GM23338 (cell line): Measurements from ENCODE around the gene PHYH. TPM values are rescaled to one million over a fixed set of nuclear protein-coding genes. Genes with fewer than 3 reads are reported as not detected.

Experiments used
- ATAC-seq: fragments of 200-7000 bp; cut with Tn5 transposase; 3 replicates; pipeline ENCODE4 v1.9.1; 2020
- DNase-seq: peaks from one replicate; pipeline ENCODE4 v3.0.0-alpha.2; 2015; ENCODE audit warnings: low spot score
- H2AFZ ChIP-seq: fragments of 200-600 bp; sonication (generic); 2 replicates; pipeline ENCODE4 v1.8.0; 2016; ENCODE audit warnings: antibody characterized with exemption, mild to moderate bottlenecking, moderate library complexity
- H3F3A ChIP-seq: fragments of 200-600 bp; sonication (generic); replicated peaks from 2 replicates; pipeline ENCODE4 v1.8.0; 2017; ENCODE audit warnings: antibody characterized with exemption, mixed run types, low read depth
- H3K27ac ChIP-seq: fragments of 200-600 bp; sonication (generic); 2 replicates; pipeline ENCODE4 v1.6.1; 2016; ENCODE audit warnings: low read depth
- H3K27me3 ChIP-seq: fragments of 200-600 bp; sonication (generic); 2 replicates; pipeline ENCODE4 v1.8.0; 2016; ENCODE audit warnings: mild to moderate bottlenecking, mixed run types, moderate library complexity; ENCODE audit not compliant: insufficient read depth
- H3K36me3 ChIP-seq: fragments of 200-600 bp; sonication (generic); 2 replicates; pipeline ENCODE4 v1.8.0; 2016; ENCODE audit warnings: mild to moderate bottlenecking; ENCODE audit not compliant: insufficient read depth
- H3K4me1 ChIP-seq: fragments of 200-600 bp; sonication (generic); 2 replicates; pipeline ENCODE4 v1.8.0; 2016; ENCODE audit warnings: mild to moderate bottlenecking, moderate library complexity; ENCODE audit not compliant: insufficient read depth
- H3K4me2 ChIP-seq: fragments of 200-600 bp; sonication (generic); 2 replicates; pipeline ENCODE4 v1.7.1; 2017; ENCODE audit warnings: mixed run types
- H3K4me3 ChIP-seq: fragments of 200-600 bp; sonication (generic); 2 replicates; pipeline ENCODE4 v1.6.1; 2016; ENCODE audit warnings: mixed run types
- H3K79me2 ChIP-seq: fragments of 200-600 bp; sonication (generic); replicated peaks from 2 replicates; pipeline ENCODE4 v1.8.0; 2017; ENCODE audit warnings: mild to moderate bottlenecking; ENCODE audit not compliant: insufficient read depth
- H3K9me2 ChIP-seq: fragments of 200-600 bp; sonication (generic); 2 replicates; pipeline ENCODE4 v1.8.0; 2017; ENCODE audit not compliant: insufficient read depth
- H4K20me1 ChIP-seq: fragments of 200-600 bp; sonication (generic); replicated peaks from 2 replicates; pipeline ENCODE4 v1.8.0; 2017; ENCODE audit warnings: mild to moderate bottlenecking; ENCODE audit not compliant: insufficient read depth
- H3K27ac Mint-ChIP-seq: 2 replicates; pipeline ENCODE4 v1.8.0; 2020; ENCODE audit warnings: inconsistent platforms, mild to moderate bottlenecking, moderate library complexity, mixed read lengths
- H3K27me3 Mint-ChIP-seq: 3 replicates; pipeline ENCODE4 v1.8.0; 2022; ENCODE audit warnings: low read depth, mild to moderate bottlenecking, moderate library complexity, mixed read lengths, inconsistent platforms; ENCODE audit not compliant: insufficient read depth, poor library complexity
- H3K36me3 Mint-ChIP-seq: 3 replicates; pipeline ENCODE4 v1.8.0; 2021; ENCODE audit warnings: low read depth, mild to moderate bottlenecking, inconsistent platforms, moderate library complexity, mixed read lengths
- H3K4me1 Mint-ChIP-seq: 3 replicates; pipeline ENCODE4 v1.8.0; 2020; ENCODE audit warnings: mild to moderate bottlenecking, inconsistent platforms, mixed read lengths
- H3K4me3 Mint-ChIP-seq: 3 replicates; pipeline ENCODE4 v1.8.0; 2021; ENCODE audit warnings: moderate library complexity, mild to moderate bottlenecking, inconsistent platforms, mixed read lengths
- H3K9me3 Mint-ChIP-seq: 3 replicates; pipeline ENCODE4 v1.8.0; 2020; ENCODE audit warnings: moderate library complexity, mild to moderate bottlenecking, inconsistent platforms, mixed read lengths
- CREB1 ChIP-seq: fragments of 250-450 bp; sonication (Bioruptor Pico); IDR thresholded peaks from 2 replicates; pipeline ENCODE4 v1.5.0; 2020; ENCODE audit warnings: low read depth, mild to moderate bottlenecking, moderate library complexity
- EZH2 ChIP-seq: fragments of 200-600 bp; sonication (generic); IDR thresholded peaks from one replicate; pipeline ENCODE4 v1.8.0; 2017; ENCODE audit warnings: antibody characterized with exemption, mild to moderate bottlenecking, low read depth; ENCODE audit not compliant: unreplicated experiment
- EZH2phosphoT487 ChIP-seq: fragments of 200-600 bp; sonication (generic); IDR thresholded peaks from one replicate; pipeline ENCODE4 v1.8.1; 2018; ENCODE audit warnings: antibody characterized with exemption; ENCODE audit not compliant: unreplicated experiment
- JUNB ChIP-seq: IDR thresholded peaks from one replicate; pipeline ENCODE4 v1.6.1; 2016; ENCODE audit warnings: antibody characterized with exemption; ENCODE audit not compliant: unreplicated experiment
- NANOG ChIP-seq: IDR thresholded peaks from 2 replicates; pipeline ENCODE4 v1.6.1; 2016; ENCODE audit warnings: antibody characterized with exemption, borderline replicate concordance
- POLR2AphosphoS5 ChIP-seq: IDR thresholded peaks from 2 replicates; pipeline ENCODE4 v1.6.1; 2016; ENCODE audit warnings: antibody characterized with exemption, low read depth
- ZNF114 ChIP-seq: fragments of 250-450 bp; sonication (Bioruptor Pico); IDR thresholded peaks from 2 replicates; pipeline ENCODE4 v1.5.0; 2020; ENCODE audit warnings: mild to moderate bottlenecking, moderate library complexity
- ZNF331 ChIP-seq: fragments of 250-450 bp; sonication (Bioruptor Pico); IDR thresholded peaks from 2 replicates; pipeline ENCODE4 v1.5.0; 2020; ENCODE audit warnings: low read depth, mild to moderate bottlenecking, moderate library complexity
- polyA plus RNA-seq: library from polyadenylated mRNA; unstranded; fragments of >200 nt; fragmentation: Nextera tagmentation; extraction: Ambion mirVana; gene quantifications from 2 replicates; pipeline ENCODE4 v1.2.1, GENCODE V29; 2016
- total RNA-seq: library from RNA; depleted of rRNA; stranded (reverse); fragments of >200 nt; shearing (Covaris generic); gene quantifications from 2 replicates; pipeline ENCODE4 v1.2.3, GENCODE V29; 2014
- TF ChIP-seq, protein P1 (sequence below), 2 experiments: fragments of 200-600 bp in 1 of 2; sonication (generic) in 1 of 2; conservative IDR thresholded peaks; 2 replicates each; pipeline versions ENCODE4 v1.5.1 to v1.6.1; 2016 to 2017; ENCODE audit warnings: antibody characterized with exemption in 2 of 2, low read depth in 2 of 2, mild to moderate bottlenecking in 2 of 2, moderate library complexity in 1 of 2
- TF ChIP-seq, protein P2 (sequence below): IDR thresholded peaks from one replicate; pipeline ENCODE4 v1.6.1; 2018; ENCODE audit warnings: antibody characterized with exemption; ENCODE audit not compliant: unreplicated experiment
- TF ChIP-seq, protein P3 (sequence below): IDR thresholded peaks from 2 replicates; pipeline ENCODE4 v1.6.1; 2016; ENCODE audit warnings: antibody characterized with exemption

PHYH gene
- total and polyA plus RNA-seq, 2 experiments from 2014 or later: 10.9 to 29.8 TPM

DNA sequence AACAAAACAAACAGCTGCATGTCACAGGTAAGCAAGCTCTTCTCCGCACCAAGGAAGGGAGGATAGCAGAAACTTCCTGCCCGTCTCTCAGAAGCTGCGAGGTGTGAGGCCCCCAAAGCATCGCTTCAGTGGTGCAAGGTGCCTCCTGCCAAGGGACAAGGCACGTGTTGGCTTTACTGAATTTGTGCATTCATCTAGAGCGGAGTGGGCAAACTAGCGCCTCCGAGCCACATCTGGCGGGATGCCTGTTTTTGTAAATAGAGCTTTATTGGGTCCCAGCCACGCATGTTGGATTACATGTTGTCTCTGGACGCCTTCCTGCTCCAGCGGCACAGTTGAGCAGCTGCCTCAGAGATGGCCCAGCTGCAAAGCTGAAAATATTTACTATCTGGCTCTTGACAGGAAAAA, 27.7 kb downstream of the PHYH start (continued):
- TF ChIP-seq CREB1 (no peak), EZH2 (no peak), EZH2phosphoT487 (no peak), ZNF331 (CRISPR knock-in tag) (no peak)
- TF ChIP-seq, protein P1, sequence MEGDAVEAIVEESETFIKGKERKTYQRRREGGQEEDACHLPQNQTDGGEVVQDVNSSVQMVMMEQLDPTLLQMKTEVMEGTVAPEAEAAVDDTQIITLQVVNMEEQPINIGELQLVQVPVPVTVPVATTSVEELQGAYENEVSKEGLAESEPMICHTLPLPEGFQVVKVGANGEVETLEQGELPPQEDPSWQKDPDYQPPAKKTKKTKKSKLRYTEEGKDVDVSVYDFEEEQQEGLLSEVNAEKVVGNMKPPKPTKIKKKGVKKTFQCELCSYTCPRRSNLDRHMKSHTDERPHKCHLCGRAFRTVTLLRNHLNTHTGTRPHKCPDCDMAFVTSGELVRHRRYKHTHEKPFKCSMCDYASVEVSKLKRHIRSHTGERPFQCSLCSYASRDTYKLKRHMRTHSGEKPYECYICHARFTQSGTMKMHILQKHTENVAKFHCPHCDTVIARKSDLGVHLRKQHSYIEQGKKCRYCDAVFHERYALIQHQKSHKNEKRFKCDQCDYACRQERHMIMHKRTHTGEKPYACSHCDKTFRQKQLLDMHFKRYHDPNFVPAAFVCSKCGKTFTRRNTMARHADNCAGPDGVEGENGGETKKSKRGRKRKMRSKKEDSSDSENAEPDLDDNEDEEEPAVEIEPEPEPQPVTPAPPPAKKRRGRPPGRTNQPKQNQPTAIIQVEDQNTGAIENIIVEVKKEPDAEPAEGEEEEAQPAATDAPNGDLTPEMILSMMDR (conservative IDR thresholded peaks at IDR 0.05; ENCODE audit: low read depth in 2 of 2): no peak
- TF ChIP-seq, protein P2, sequence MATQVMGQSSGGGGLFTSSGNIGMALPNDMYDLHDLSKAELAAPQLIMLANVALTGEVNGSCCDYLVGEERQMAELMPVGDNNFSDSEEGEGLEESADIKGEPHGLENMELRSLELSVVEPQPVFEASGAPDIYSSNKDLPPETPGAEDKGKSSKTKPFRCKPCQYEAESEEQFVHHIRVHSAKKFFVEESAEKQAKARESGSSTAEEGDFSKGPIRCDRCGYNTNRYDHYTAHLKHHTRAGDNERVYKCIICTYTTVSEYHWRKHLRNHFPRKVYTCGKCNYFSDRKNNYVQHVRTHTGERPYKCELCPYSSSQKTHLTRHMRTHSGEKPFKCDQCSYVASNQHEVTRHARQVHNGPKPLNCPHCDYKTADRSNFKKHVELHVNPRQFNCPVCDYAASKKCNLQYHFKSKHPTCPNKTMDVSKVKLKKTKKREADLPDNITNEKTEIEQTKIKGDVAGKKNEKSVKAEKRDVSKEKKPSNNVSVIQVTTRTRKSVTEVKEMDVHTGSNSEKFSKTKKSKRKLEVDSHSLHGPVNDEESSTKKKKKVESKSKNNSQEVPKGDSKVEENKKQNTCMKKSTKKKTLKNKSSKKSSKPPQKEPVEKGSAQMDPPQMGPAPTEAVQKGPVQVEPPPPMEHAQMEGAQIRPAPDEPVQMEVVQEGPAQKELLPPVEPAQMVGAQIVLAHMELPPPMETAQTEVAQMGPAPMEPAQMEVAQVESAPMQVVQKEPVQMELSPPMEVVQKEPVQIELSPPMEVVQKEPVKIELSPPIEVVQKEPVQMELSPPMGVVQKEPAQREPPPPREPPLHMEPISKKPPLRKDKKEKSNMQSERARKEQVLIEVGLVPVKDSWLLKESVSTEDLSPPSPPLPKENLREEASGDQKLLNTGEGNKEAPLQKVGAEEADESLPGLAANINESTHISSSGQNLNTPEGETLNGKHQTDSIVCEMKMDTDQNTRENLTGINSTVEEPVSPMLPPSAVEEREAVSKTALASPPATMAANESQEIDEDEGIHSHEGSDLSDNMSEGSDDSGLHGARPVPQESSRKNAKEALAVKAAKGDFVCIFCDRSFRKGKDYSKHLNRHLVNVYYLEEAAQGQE: no peak

DNA sequence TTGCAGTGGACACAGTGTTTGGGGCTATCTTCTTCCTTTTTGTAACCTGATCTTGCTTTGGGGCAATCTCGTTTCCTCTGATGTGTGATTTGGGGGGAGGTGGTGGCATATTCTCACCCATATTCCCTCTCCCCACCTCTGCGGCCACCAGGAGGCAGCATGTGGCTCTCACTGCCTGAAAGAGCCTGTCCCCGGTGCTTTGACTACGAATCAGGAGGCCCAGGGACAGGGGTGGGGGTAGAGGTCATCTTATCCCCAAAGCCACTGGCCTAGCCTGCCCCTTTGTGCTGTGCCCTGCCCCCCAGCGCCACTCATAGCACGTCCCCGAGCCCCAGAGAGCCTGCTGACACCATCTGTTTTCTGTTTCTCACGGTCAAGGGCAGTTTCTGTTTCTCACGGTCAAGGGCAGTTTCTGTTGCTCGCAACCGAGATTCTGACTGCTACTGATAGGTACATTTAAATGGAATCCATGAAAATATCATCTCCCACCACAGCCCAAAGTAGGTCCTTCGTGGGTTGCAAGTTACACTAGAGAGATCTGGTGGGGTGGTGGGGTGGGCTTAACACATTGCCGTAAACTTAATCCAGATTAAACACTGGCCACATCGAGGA, 28.2 kb downstream of the PHYH start:
- 0 out of 3 replicates have a peak, but pooled peaks cover under 1% of the 10 kb centered on the region for H3K36me3 Mint-ChIP-seq
- H3K4me1 ChIP-seq: peaks cover 30% of the 10 kb centered on the region
- H3K4me1 Mint-ChIP-seq: peaks cover 34% of the 10 kb centered on the region
- ATAC-seq (peak; percentile 95), DNase-seq (peak; percentile 91)
- no peaks in the 10 kb centered on the region for H3K36me3 ChIP-seq
- no peak overlapping the region for H3K4me3 ChIP-seq
- H3K27ac ChIP-seq: peak overlapping the region; percentile 81
- no peaks in the 10 kb centered on the region for H4K20me1 ChIP-seq
- H3F3A ChIP-seq: peaks cover 12% of the 10 kb centered on the region
- no peak overlapping the region for H3K4me3 Mint-ChIP-seq
- H2AFZ ChIP-seq: peak overlapping the region; percentile 98
- no peaks in the 10 kb centered on the region for H3K9me2 ChIP-seq
- no peaks in the 10 kb centered on the region for H3K79me2 ChIP-seq
- peak overlapping the region; percentile 47 for H3K27ac Mint-ChIP-seq
- no peaks in the 10 kb centered on the region for H3K27me3 ChIP-seq
- H3K27me3 Mint-ChIP-seq: peaks cover 13% of the 10 kb centered on the region
- no peak for TF ChIP-seq POLR2AphosphoS5
- no peak for TF ChIP-seq CREB1
- no peak for TF ChIP-seq ZNF331 (CRISPR knock-in tag)
- TF ChIP-seq EZH2phosphoT487: no peak
- TF ChIP-seq, protein P3, sequence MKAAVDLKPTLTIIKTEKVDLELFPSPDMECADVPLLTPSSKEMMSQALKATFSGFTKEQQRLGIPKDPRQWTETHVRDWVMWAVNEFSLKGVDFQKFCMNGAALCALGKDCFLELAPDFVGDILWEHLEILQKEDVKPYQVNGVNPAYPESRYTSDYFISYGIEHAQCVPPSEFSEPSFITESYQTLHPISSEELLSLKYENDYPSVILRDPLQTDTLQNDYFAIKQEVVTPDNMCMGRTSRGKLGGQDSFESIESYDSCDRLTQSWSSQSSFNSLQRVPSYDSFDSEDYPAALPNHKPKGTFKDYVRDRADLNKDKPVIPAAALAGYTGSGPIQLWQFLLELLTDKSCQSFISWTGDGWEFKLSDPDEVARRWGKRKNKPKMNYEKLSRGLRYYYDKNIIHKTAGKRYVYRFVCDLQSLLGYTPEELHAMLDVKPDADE: peak; percentile 60; the same call in 1 of the 2 replicates
- no peak for TF ChIP-seq EZH2
- no peak for TF ChIP-seq NANOG
- no peak for TF ChIP-seq JUNB
- TF ChIP-seq, protein P2: no peak
- TF ChIP-seq, protein P1 (conservative IDR thresholded peaks at IDR 0.05; ENCODE audit: low read depth in 2 of 2): peak; percentile 83 to 93
- no peak for TF ChIP-seq ZNF114 (CRISPR knock-in tag)
- H3K4me2 ChIP-seq: peak overlapping the region; percentile 40; the same call in 1 of the 2 replicates
- H3K9me3 Mint-ChIP-seq: no peaks in the 10 kb centered on the region
